ENCODE measurements around the gene DRD1.
"Not testable (repeated sequence)": the region's sequence is repeated elsewhere in the genome, so short reads cannot be mapped to it uniquely, and the experiment has no call there.

DRD1 gene

DNA sequence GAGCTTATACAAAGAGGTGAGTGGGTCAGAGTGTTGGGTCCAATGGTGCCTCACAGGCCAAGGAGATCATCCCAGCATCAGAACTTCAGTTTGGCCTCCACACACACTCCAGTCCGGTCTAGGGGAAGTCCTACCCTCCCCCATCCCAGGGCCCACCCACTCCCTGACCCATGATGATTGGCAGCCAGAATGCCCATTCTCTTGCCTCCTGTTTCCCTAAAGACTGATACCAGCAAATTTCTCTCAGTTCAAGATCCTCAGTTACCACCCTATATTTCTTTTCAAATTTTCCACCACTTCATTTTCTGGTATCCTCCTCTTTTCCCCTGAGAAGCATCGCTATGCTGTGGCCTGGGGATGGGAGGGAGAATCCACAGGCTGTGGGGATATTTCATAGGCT, 21.9 kb downstream of the DRD1 start:
- DNase-seq, result no peak

DNA sequence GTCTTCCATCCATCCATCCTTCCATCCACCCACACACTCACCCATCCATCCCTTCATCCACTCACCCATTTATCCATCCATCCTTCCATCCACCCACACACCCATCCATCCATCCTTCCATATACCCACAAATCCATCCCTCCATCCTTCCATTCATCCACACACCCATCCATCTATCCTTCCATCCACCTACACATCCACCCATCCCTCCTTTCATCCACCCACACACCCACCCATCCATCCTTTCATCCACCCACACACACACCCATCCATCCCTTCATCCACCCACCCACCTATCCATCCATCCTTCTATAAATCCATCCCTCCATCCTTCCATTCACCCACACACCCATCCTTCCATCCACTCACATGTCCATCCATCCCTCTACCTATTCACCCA, 23.6 kb downstream of the DRD1 start:
- DNase-seq, result no peak

DNA sequence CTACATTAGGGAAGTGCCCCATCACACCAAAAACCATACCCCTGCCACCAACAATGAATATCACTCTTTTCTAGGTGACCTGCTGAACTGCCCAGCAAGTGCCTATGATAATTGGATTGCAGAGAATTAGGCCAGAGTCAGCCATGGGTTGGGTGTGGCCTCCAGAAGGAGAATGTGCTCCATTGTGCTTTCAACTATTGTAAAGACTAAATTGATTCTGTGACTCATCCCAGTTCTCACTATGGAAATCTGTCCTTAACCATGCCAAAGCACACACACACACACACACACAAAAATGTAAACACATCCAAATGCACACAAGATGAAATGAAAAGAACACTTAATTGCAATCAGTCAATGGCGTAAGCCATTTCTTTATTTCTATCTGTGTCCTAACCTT, 25.7 kb downstream of the DRD1 start:
- no peak for DNase-seq

DNA sequence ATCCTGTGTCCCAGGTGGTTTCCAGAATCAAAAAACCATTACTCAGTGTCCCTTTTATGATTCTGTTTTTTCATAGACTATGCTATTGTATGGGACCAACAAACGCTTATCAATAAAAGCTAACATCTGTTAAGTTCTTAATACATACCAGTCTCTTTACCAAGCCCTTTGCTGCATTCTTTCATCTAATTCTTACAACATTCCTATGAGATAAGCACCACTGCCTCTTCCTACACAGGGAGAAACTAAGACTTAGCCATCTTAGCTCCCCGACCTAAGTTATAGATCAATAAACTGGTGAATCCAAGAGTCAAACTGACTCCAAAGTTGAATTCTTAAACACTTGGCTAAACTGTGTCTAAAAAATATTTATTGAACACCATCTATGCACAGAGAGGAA, 26.6 kb downstream of the DRD1 start:
- DNase-seq, result no peak

DNA sequence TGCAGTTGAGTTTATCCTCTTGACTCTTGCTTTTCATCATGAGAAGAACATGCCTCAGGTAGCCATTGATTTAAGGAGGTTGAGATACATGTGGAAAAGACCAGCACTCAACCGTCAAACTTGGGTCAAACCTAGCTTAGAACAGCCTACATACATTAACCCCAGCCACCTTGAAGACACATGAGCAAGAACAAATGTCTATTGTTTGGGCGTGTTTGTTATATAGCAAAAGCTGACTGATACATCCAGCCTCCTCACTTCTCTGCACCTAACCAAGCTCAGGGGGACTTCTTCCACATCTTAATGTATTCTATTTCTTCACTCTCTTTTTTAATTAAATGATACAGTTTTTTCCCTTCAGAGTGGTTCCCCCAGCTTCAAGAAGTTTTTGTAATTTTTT, 28.7 kb downstream of the DRD1 start:
- no peak for DNase-seq

DNA sequence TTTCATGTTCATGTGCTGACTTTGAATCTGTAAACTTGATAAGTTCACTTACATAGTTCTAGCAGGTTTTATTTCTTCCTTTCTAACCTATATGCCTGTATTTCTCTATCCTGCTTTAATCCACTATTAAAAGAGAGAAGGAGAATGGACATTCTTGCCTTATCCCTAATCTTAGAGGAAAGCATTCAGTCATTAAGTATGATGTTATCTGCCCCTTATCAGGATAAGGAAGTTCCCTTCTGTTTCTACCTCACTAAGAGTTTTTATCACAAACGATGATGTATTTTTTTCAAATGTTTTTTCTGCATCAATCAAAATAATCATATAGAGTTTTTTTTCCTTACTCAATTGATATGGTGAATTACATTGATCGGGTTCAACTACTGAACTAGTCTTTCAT, 33.1 kb downstream of the DRD1 start:
- no peak for DNase-seq

DNA sequence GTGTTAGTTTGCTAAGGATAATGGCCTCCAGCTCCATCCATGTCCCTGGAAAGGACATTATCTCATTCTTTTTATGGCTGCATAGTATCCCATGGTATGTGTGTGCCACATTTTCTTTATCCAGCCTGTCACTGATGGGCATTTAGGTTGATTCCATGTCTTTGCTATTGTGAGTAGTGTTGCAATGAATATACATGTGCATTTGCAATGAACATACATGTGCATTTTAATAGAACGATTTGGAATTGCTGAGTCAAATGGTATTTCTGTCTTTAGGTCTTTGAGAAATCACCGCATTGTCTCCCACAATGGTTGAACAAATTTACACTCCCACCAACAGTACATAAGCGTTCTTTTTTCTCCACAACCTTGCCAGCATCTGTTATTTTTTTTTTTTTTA, 37.7 kb downstream of the DRD1 start:
- DNase-seq, result no peak

DNA sequence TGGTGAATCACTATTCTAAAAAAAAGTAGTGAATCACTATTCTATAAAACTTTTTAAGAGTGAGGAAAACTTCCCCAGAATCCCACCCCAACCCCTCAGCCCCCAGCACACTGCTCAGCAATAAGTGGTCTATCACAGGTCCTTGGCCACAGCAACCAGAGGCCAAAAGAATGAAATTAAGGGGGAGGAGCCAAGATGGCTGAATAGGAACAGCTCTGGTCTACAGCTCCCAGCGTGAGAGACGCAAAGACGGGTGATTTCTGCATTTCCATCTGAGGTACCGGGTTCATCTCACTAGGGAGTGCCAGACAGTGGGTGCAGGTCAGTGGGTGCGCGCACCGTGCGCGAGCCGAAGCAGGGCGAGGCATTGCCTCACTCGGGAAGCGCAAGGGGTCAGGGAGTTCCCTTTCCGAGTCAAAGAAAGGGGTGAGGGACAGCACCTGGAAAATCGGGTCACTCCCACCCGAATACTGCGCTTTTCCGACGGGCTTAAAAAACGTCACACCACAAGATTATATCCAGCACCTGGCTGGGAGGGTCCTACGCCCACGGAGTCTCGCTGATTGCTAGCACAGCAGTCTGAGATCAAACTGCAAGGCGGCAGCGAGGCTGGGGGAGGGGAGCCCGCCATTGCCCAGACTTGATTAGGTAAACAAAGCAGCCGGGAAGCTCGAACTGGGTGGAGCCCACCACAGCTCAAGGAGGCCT, 46.2 kb downstream of the DRD1 start:
- DNase-seq, result not testable (repeated sequence)

DNA sequence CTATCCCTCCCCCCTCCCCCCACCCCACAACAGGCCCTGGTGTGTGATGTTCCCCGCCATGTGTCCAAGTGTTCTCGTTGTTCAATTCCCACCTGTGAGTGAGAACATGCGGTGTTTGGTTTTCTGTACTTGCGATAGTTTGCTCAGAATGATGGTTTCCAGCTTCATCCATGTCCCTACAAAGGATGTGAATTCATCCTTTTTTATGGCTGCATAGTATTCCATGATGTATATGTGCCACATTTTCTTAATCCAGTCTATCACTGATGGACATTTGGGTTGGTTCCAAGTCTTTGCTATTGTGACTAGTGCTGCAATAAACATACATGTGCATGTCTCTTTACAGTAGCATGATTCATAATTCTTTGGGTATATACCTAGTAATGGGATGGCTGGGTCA, 48.6 kb downstream of the DRD1 start:
- not testable (repeated sequence) for DNase-seq

DNA sequence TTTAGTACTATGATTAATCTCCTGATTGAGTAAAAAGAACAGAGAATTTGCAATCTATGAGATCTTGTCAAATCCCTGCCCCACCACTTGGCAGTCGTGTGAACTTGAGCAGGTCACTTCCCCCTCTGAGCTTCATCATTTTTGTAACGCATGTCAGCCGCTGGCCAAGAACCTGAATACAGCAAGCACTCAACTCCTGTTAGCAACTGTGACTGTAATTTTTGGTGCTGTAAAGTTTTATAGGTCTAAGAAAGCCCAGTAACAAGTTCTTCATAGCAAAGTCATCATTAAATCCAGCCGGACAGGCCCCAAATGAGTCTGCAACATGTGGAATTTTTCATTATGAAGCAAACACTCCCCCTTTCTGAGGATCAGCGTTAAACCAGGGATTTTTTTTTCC, 49.4 kb downstream of the DRD1 start:
- no peak for DNase-seq

DNA sequence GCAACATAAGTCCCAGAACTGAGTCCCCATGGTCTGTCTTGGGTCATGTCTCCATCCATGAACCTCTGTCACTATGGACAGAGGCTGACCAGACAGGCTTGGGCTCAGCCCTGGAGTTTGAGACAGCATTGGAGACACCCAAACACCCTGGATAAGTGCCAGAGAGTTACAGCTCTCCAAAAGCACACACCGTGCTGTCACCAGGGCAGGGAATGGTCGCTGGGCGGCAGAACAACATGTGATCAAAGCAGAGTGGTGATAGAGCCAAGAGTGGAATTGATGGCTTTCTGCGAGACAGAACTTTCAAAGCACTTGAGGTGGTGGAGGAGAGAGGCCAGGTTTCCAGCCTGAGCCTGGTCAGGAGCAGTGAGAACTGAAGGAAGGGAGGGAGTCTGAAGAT, 50.1 kb downstream of the DRD1 start:
- no peak for DNase-seq

DNA sequence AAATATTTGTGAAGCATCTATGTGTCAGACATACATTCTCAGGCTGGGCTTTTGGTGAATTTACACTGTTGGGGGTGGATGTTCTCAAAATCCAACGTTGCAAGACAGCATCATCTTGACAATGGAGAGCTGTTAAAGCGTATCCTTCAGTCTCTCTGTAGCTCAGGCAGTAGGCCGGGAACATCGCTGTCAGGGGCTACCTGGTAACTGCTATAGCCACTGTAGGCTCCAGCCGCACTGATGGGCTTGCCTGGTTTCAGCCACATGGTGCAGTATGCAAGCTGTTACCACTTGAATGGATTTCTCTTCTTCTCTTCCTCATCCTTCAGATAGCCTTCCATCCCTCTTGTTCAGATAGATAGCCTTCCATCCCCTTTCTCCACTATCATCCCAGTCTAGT, 51.7 kb downstream of the DRD1 start:
- DNase-seq, result no peak

DNA sequence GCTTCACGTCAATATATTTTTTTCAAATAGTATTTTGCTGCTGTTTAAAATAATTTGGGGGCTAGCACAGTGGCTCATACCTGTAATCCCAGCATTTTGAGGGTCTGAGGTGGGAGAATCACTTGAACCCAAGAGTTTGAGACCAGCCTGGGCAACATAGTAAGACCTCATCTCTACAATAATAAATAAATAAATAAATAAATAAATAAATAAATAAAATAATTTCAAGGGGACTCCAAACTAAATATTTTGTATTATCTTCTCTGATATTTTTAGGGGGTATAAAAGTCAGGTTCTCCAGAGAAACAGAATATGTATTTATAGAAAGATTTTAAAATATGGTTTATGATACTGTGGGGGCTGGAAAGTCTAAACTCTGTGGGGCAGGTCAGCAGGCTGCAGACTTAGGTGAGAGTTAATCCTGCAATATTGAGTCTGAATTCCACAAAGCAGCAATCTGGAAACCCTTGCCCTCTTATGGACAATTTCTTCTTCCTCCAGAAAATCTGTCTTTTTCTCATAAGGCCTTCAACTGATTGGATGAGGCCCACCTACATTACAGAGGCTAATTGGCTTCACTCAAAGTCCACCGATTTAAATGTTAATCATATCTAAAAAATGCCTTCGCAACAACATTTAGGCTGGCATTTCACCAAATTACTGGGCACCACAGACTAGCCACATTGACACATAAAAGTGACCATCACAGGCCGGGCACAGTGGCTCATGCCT, 53.5 kb downstream of the DRD1 start:
- DNase-seq, result no peak

Data from OCI-M1 (cell line).